Adrenal gland (tissue), 19 donors: ENCODE measurements around the gene FKBP9. TPM values are rescaled to one million over a fixed set of nuclear protein-coding genes. Genes with fewer than 3 reads are reported as not detected.
A peak's percentile ranks its signal among the peaks of the same experiment; 100 is the strongest.

ENCODE experiments used
- DNase-seq, 7 donors: peaks; one replicate each; pipeline ENCODE4 v3.0.0-alpha.2; 2019 to 2020
- H3K27ac ChIP-seq, 5 donors: fragments of 200-600 bp; sonication (generic) in 4 of 5; 1 replicate in 3 of 5; 2 replicates in 2 of 5; pipeline versions ENCODE4 v1.5.1 to v1.8.0; 2016 to 2020; ENCODE audit warnings: mild to moderate bottlenecking in 1 of 5
- H3K27me3 ChIP-seq: fragments of 200-600 bp; 2 replicates; pipeline ENCODE4 v1.8.0; 2021
- H3K36me3 ChIP-seq, 2 donors: fragments of 200-600 bp; replicated peaks in 1 of 2; 1 replicate in 1 of 2; 2 replicates in 1 of 2; pipeline versions ENCODE4 v1.5.1 to v1.8.0; 2018 to 2022
- H3K4me1 ChIP-seq, 2 donors: fragments of 200-600 bp; replicated peaks in 1 of 2; 1 replicate in 1 of 2; 2 replicates in 1 of 2; pipeline versions ENCODE4 v1.5.1 to v1.8.0; 2018 to 2021
- H3K4me3 ChIP-seq, 4 donors: fragments of 200-600 bp; sonication (generic) in 3 of 4; one replicate each; pipeline ENCODE4 v1.5.1; 2016 to 2018
- H3K9me3 ChIP-seq, 3 donors: fragments of 200-600 bp; sonication (generic) in 1 of 3; replicated peaks in 1 of 3; 1 replicate in 2 of 3; 2 replicates in 1 of 3; pipeline versions ENCODE4 v1.5.1 to v1.8.0; 2016 to 2021
- POLR2A ChIP-seq, 2 donors: fragments of 450-650 bp; IDR thresholded peaks; one replicate each; pipeline ENCODE4 v1.6.1; 2017; ENCODE audit warnings: antibody characterized with exemption in 2 of 2, mild to moderate bottlenecking in 2 of 2, moderate library complexity in 1 of 2
- WGBS, 4 donors: extraction: QIAGEN DNeasy Blood & Tissue Kit in 2 of 4; methylation state at CpG; one replicate each; pipeline versions ENCODE4 v1.1.5 to v1.1.7; 2013 to 2017; 5-methylcytosine and 5-hydroxymethylcytosine counted together
- intact Hi-C, 2 donors: fragments of 100-400 bp; cut with DNase I; formaldehyde crosslinking; loops; one replicate each; pipeline versions ENCODE4 v1.14.1 to v1.15.0; 2022 to 2023
- long read RNA-seq, 10 donors: library from polyadenylated mRNA in 3 of 10; unstranded in 2 of 10; stranded (forward) in 1 of 10; transcript quantifications; one replicate each; pipeline ENCODE4 v2.0.0 and lab custom pipeline, GENCODE V29; 2021 to 2026
- polyA plus RNA-seq, 3 donors: library from polyadenylated mRNA; stranded (reverse); fragments of 200-250 nt in 2 of 3; fragments of 350-450 nt in 1 of 3; fragmentation: Illumina TruSeq in 1 of 3; extraction: RNeasy Lipid Tissue Mini Kit (QIAGEN cat#74804) in 1 of 3; gene quantifications; one replicate each; pipeline ENCODE4 v1.2.3, GENCODE V29; 2013 to 2014
- total RNA-seq, 9 donors: library from RNA; depleted of rRNA in 4 of 9; stranded (reverse); fragments of >200 nt in 4 of 9; fragments of 120-200 nt in 1 of 9; fragmentation: NEBNext Ultra II Directional in 1 of 9; extraction: Animal tissue kit (Norgen Biotek cat#: 25700) in 1 of 9; gene quantifications; one replicate each; pipeline versions ENCODE4 v1.1.0 to v1.2.4, GENCODE V29; 2013 to 2023
- TF ChIP-seq, protein P1 (sequence below), 6 experiments: fragments of 450-650 bp in 4 of 6; fragments of 200-600 bp in 2 of 6; sonication (generic) in 1 of 6; IDR thresholded peaks; 1 replicate in 5 of 6; 2 replicates in 1 of 6; pipeline versions ENCODE4 v1.5.1 to v1.8.0; 2016 to 2021; ENCODE audit warnings: antibody characterized with exemption in 6 of 6, mild to moderate bottlenecking in 2 of 6, moderate library complexity in 1 of 6
- donor health status: healthy with polysubstance abuse.
- donor health status: Bipolar disorder and iron deficiency.
- donor health status: DM: yes; HTN: yes; CAD: no.
- donor health status: DM: no; HTN: no; CAD: no.
- donor health status: DM: no; HTN: no; CAD: no.
- donor health status: DM: yes; HTN: yes; CAD: no.

Gene FKBP9, protein sequence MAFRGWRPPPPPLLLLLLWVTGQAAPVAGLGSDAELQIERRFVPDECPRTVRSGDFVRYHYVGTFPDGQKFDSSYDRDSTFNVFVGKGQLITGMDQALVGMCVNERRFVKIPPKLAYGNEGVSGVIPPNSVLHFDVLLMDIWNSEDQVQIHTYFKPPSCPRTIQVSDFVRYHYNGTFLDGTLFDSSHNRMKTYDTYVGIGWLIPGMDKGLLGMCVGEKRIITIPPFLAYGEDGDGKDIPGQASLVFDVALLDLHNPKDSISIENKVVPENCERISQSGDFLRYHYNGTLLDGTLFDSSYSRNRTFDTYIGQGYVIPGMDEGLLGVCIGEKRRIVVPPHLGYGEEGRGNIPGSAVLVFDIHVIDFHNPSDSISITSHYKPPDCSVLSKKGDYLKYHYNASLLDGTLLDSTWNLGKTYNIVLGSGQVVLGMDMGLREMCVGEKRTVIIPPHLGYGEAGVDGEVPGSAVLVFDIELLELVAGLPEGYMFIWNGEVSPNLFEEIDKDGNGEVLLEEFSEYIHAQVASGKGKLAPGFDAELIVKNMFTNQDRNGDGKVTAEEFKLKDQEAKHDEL
- total RNA-seq: 100 to 1,000 TPM in 7 of 9 donors, 10 to 100 TPM in 2; 66.7 to 299 (median 164) TPM
- 10 to 100 TPM; 26.8 to 41.5 (median 39.8) TPM for polyA plus RNA-seq
- long read RNA-seq, donor 1, transcript FKBP9-201 (10 exons, 3,462 nt): major isoform, 5 of 5 reads
- long read RNA-seq, donor 1, partial matches to known transcripts: 0 of 5 reads
- long read RNA-seq, donor 1, other reads (novel, unspliced or antisense): 0 of 5 reads
- long read RNA-seq, donor 2, partial matches to known transcripts: 0 of 6 reads
- long read RNA-seq, donor 2, other reads (novel, unspliced or antisense): 0 of 6 reads
- long read RNA-seq, donor 3, transcript FKBP9-201 (10 exons, 3,462 nt): major isoform, 8 of 9 reads
- long read RNA-seq, donor 3, partial matches to known transcripts: 0 of 9 reads
- long read RNA-seq, donor 3, other reads (novel, unspliced or antisense): 0 of 9 reads
- long read RNA-seq, donor 4, transcript FKBP9-201 (10 exons, 3,462 nt): major isoform, 20 of 64 reads
- long read RNA-seq, donor 4, partial matches to known transcripts: 1 of 64 reads
- long read RNA-seq, donor 4, other reads (novel, unspliced or antisense): 42 of 64 reads
- long read RNA-seq, donor 5, transcript FKBP9-201 (10 exons, 3,462 nt): major isoform, 251 of 279 reads
- long read RNA-seq, donor 5, partial matches to known transcripts: 5 of 279 reads
- long read RNA-seq, donor 5, other reads (novel, unspliced or antisense): 22 of 279 reads
- long read RNA-seq, donor 6, transcript FKBP9-201 (10 exons, 3,462 nt): major isoform, 11 of 31 reads
- long read RNA-seq, donor 6, partial matches to known transcripts: 16 of 31 reads
- long read RNA-seq, donor 6, other reads (novel, unspliced or antisense): 4 of 31 reads
- long read RNA-seq, donor 7, partial matches to known transcripts: 5 of 22 reads
- long read RNA-seq, donor 7, other reads (novel, unspliced or antisense): 14 of 22 reads
- long read RNA-seq, donor 8, transcript FKBP9-201 (10 exons, 3,462 nt): major isoform, 15 of 22 reads
- long read RNA-seq, donor 8, partial matches to known transcripts: 5 of 22 reads
- long read RNA-seq, donor 8, other reads (novel, unspliced or antisense): 0 of 22 reads
- long read RNA-seq, donor 9, partial matches to known transcripts: 0 of 3 reads
- long read RNA-seq, donor 9, other reads (novel, unspliced or antisense): 0 of 3 reads
- long read RNA-seq, donor 10, transcript FKBP9-201 (10 exons, 3,462 nt): major isoform, 16 of 16 reads
- long read RNA-seq, donor 10, partial matches to known transcripts: 0 of 16 reads
- long read RNA-seq, donor 10, other reads (novel, unspliced or antisense): 0 of 16 reads

DNA sequence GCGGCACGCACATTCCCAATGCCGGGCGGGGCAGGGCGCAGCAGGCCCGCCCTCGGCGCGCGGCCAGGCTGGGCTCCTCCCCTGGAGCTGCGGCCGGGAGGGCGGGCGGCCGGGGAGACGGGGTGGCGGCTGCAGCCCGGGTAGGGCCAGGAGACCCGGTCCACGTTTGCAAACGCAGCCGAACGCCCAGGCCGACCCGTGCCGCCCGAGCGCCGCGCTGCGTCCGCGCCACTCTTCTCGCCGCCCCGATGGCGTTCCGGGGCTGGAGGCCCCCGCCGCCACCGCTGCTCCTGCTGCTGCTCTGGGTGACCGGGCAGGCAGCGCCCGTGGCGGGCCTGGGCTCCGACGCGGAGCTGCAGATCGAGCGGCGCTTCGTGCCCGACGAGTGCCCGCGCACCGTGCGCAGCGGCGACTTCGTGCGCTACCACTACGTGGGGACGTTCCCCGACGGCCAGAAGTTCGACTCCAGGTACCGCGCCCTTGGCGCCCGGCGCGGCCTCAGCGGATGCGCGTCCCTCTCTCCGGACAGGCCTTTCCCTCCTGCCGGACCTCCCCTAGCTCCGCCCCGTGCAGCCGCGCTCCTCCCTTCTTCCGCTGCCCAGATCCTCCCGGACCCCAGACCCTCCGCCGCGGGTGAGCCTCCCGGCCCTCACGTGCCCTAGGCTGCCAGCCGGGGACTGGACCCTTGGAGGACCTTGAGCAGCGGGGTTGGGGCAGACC, at the start of gene FKBP9:
TSS of gene FKBP9 (plus strand) at position 115 of the 720 bp plus-strand sequence. CDS start at position 249, 134 bp downstream.
- no peaks in the 10 kb centered on the region for H3K27me3 ChIP-seq
- WGBS, 4 donors: 0 to 1% (median 0%) methylated on average over 13 to 91 of the region's 91 CpGs
- peaks cover 8 to 10% of the 10 kb centered on the region in 2 donors for H3K4me1 ChIP-seq
- H3K27ac ChIP-seq: peak within 1 kb of the TSS; percentile 1 to 90 (median 80)
- no peaks in the 10 kb centered on the region for H3K36me3 ChIP-seq
- intact Hi-C loops: loop anchor here in 1 of 2 donors (10.0 kb wide), 1 partner anchor 97 kb away; no protein-coding TSS in a partner anchor
- H3K4me3 ChIP-seq: peak within 1 kb of the TSS; percentile 10 to 58 (median 40)
- no peaks in the 10 kb centered on the region for H3K9me3 ChIP-seq
- TF ChIP-seq, protein P1, sequence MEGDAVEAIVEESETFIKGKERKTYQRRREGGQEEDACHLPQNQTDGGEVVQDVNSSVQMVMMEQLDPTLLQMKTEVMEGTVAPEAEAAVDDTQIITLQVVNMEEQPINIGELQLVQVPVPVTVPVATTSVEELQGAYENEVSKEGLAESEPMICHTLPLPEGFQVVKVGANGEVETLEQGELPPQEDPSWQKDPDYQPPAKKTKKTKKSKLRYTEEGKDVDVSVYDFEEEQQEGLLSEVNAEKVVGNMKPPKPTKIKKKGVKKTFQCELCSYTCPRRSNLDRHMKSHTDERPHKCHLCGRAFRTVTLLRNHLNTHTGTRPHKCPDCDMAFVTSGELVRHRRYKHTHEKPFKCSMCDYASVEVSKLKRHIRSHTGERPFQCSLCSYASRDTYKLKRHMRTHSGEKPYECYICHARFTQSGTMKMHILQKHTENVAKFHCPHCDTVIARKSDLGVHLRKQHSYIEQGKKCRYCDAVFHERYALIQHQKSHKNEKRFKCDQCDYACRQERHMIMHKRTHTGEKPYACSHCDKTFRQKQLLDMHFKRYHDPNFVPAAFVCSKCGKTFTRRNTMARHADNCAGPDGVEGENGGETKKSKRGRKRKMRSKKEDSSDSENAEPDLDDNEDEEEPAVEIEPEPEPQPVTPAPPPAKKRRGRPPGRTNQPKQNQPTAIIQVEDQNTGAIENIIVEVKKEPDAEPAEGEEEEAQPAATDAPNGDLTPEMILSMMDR (IDR thresholded peaks at IDR 0.05): no peak
- peak; percentile 66 to 82 for TF ChIP-seq POLR2A (IDR thresholded peaks at IDR 0.05)
- peak; percentile 77 to 93 (median 80) for DNase-seq

DNA sequence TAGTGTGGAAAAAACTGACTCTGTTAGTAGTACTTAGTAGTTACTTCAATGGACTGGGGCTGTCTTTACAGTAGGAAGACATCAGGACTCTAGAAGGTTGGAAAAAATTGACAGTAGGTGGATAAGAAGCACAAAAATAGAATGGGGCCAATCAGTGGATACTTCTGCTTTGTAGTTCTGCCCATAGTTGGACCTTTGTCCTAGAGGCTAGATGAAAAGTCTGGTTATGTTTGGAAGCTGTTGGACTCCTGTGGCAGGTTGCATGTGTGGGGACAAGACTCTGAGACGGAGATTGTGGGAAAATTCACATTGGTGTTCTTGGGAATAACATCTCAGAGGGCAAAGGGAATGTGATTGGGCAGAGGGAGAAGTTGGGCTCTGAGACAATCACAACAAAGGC, 47.0 kb upstream of the FKBP9 start:
- intact Hi-C loops: no loop called here
- Histone ChIP-seq H3K36me3 (peaks cover 0 to under 1% of the 10 kb centered on the region in 2 donors), H3K9me3 (no peaks in the 10 kb centered on the region), H3K4me1 (no peaks in the 10 kb centered on the region), H3K4me3 (no peak overlapping the region), H3K27me3 (no peaks in the 10 kb centered on the region), H3K27ac (no peak overlapping the region)
- TF ChIP-seq, protein P1 (IDR thresholded peaks at IDR 0.05): no peak
- TF ChIP-seq POLR2A (IDR thresholded peaks at IDR 0.05): no peak
- WGBS, 4 donors: 73 to 91% (median 84%) methylated on average over 1 of the region's 1 CpG
- DNase-seq: no peak

DNA sequence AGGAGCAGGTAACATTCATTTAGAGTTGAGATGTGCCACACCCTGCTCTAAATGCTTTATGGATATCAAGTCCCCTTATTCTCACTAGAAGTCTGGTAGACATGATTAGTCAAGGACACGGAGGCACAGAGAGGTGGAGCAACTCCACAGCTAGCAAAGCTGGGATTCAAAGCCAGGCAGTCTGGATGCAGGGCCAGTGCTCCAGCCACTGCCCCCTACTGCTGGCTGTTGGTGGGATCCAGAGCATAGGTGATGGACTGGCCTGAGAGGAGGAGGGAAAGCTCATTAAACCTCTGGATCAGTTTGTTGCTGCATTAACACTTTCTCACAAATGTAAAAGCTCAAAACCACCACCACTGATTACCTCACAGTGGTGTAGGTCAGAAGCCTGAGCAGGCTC, 43.1 kb upstream of the FKBP9 start:
- DNase-seq: no peak
- H3K27ac ChIP-seq: no peak overlapping the region
- H3K36me3 ChIP-seq: peaks cover 0 to 36% of the 10 kb centered on the region in 2 donors
- intact Hi-C loops: no loop called here
- H3K4me1 ChIP-seq: no peaks in the 10 kb centered on the region
- no peak for TF ChIP-seq POLR2A (IDR thresholded peaks at IDR 0.05)
- TF ChIP-seq, protein P1 (IDR thresholded peaks at IDR 0.05): peak in 1 of 6 experiments; percentile 10
- H3K9me3 ChIP-seq: no peaks in the 10 kb centered on the region
- 44 to 100% (median 80%) methylated on average over 1 of the region's 1 CpG for WGBS, 4 donors
- H3K27me3 ChIP-seq: no peaks in the 10 kb centered on the region
- H3K4me3 ChIP-seq: no peak overlapping the region
